Activated CD4-positive, alpha-beta T cell treated with anti-CD3 and anti-CD28 coated beads for 36 hours (primary cell): Measurements from ENCODE around the gene ZBTB4. TPM values are rescaled to one million over a fixed set of nuclear protein-coding genes. Genes with fewer than 3 reads are reported as not detected.

Experiments
- ATAC-seq: fragments of 200-7000 bp; cut with Tn5 transposase; one replicate; pipeline ENCODE4 v1.10.0; 2021; ENCODE audit warnings: mild to moderate bottlenecking, moderate library complexity
- CTCF ChIA-PET: fragments of 350-600 bp; sonication (Branson Sonifier 250); formaldehyde crosslinking; loops from one replicate; lab custom pipeline; 2021; ENCODE audit warnings: antibody characterized with exemption; lab: Charles Lee
- POLR2A ChIA-PET: fragments of 350-600 bp; sonication (Branson Sonifier 250); formaldehyde crosslinking; loops from one replicate; lab custom pipeline; 2021; ENCODE audit warnings: antibody characterized with exemption, inconsistent platforms; lab: Charles Lee
- DNase-seq: peaks from one replicate; pipeline ENCODE4 v3.0.0-alpha.2; 2020
- H3K27ac Mint-ChIP-seq: one replicate; pipeline ENCODE4 v1.8.0; 2021; ENCODE audit warnings: mixed read lengths
- H3K27me3 Mint-ChIP-seq: one replicate; pipeline ENCODE4 v1.8.0; 2021; ENCODE audit warnings: mixed read lengths
- H3K36me3 Mint-ChIP-seq: one replicate; pipeline ENCODE4 v1.8.0; 2021; ENCODE audit warnings: low read depth, mixed read lengths
- H3K4me1 Mint-ChIP-seq: one replicate; pipeline ENCODE4 v1.8.0; 2021; ENCODE audit warnings: mixed read lengths
- H3K4me3 Mint-ChIP-seq: one replicate; pipeline ENCODE4 v1.8.0; 2021; ENCODE audit warnings: mild to moderate bottlenecking, moderate library complexity, mixed read lengths
- H3K9me3 Mint-ChIP-seq: one replicate; pipeline ENCODE4 v1.8.0; 2021; ENCODE audit warnings: low read depth, mixed read lengths
- intact Hi-C, 2 experiments: fragments of 100-400 bp; cut with DNase I in 1 of 2; cut with micrococcal nuclease in 1 of 2; formaldehyde crosslinking; loops; one replicate each; pipeline versions ENCODE4 v1.14.2 to v1.15.1; 2022 to 2024; cut with DNase I, micrococcal nuclease
- total RNA-seq, 2 experiments: library from RNA; stranded (reverse); gene quantifications; one replicate each; pipeline ENCODE4 v1.2.3, GENCODE V29; 2021

The ZBTB4 gene
- total RNA-seq, 2 experiments from 2014 or later, result 17.5 to 20.9 TPM

DNA sequence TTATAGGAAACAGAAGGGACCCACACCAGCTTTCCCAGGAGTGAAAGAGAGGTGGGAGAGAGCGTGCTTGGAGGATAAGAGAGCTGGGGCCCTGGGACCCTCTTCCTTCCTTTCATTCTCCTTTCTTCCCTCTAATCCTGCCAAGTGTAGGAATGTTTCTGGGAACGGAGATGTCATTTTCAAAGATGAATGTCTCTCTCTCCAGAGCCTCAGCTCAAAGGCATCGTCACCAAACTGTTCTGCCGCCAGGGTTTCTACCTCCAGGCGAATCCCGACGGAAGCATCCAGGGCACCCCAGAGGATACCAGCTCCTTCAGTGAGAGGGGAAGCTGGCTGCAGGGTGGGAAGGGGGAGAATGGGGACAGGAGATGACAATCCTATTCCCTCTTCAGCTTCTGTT lies 38.2 kb downstream of the ZBTB4 start:
- DNase-seq, result no peak
- Mint-ChIP-seq H3K4me3 (no peak overlapping the region), H3K4me1 (peaks cover 44% of the 10 kb centered on the region), H3K27ac (no peak overlapping the region), H3K9me3 (no peaks in the 10 kb centered on the region), H3K27me3 (peaks cover 44% of the 10 kb centered on the region), H3K36me3 (peaks cover 13% of the 10 kb centered on the region)
- ATAC-seq, result no peak
- ChIA-PET POLR2A (interaction anchor here (0.7 to 1.0 kb wide), 4 partner anchors 37 to 401 kb away, joined by 3 read pairs; partner anchors contain the start of gene POLR2A), CTCF (interaction anchor here (0.6 to 2.8 kb wide), 8 partner anchors 12 to 120 kb away, joined by 3 to 10 read pairs (median 4); partner anchors contain the start of genes NEURL4, SENP3 and SLC35G6)
- intact Hi-C loops, result loop anchor here in 1 of 2 experiments (2.0 kb wide), 1 partner anchor 36 kb away; no protein-coding TSS in a partner anchor

GRCh38 chr17:7440834-7441195 lies 38.6 kb downstream of the ZBTB4 start:
- ATAC-seq, result no peak
- intact Hi-C loops, result loop anchor here in 1 of 2 experiments (2.0 kb wide), 1 partner anchor 36 kb away; no protein-coding TSS in a partner anchor
- Mint-ChIP-seq H3K4me3 (peak overlapping the region; percentile 79), H3K4me1 (peaks cover 43% of the 10 kb centered on the region), H3K27ac (no peak overlapping the region), H3K27me3 (peaks cover 41% of the 10 kb centered on the region), H3K9me3 (no peaks in the 10 kb centered on the region), H3K36me3 (peaks cover 13% of the 10 kb centered on the region)
- ChIA-PET CTCF (interaction anchor here (0.6 to 2.8 kb wide), 8 partner anchors 13 to 233 kb away, joined by 3 to 10 read pairs (median 3); partner anchors contain the start of genes SENP3 and SLC35G6), POLR2A (interaction anchor here (0.7 to 1.0 kb wide), 4 partner anchors 14 to 402 kb away, joined by 3 read pairs; no protein-coding TSS in a partner anchor)
- peak; percentile 62 for DNase-seq

- Mint-ChIP-seq H3K27me3 (peaks cover 36% of the 10 kb centered on the region), H3K9me3 (no peaks in the 10 kb centered on the region)
- POLR2A ChIA-PET, result interaction anchor here (0.6 to 1.0 kb wide), 4 partner anchors 15 to 512 kb away, joined by 3 read pairs; no protein-coding TSS in a partner anchor
Observed at GRCh38 chr17:7440113-7440833, 39.2 kb downstream of the ZBTB4 start.

DNA sequence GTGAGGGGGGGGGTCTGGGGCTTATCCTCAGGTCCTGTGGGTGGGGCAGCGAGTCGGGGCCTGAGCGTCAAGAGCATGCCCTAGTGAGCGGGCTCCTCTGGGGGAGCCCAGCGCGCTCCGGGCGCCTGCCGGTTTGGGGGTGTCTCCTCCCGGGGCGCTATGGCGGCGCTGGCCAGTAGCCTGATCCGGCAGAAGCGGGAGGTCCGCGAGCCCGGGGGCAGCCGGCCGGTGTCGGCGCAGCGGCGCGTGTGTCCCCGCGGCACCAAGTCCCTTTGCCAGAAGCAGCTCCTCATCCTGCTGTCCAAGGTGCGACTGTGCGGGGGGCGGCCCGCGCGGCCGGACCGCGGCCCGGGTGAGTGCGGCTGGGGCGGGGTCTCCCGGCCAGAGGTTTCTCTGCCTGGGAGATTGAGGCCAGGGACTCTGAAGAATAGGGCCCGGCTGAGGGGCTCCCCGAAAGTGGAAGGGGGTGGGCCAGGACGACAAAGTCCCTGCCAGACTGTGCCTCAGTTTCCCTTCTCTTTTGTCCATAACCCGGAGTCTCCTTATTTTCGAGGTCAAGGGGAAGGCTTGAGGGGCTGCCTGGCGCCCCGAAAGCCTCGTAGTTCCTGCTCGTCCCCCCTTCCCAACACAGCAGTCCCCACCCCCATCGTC lies 39.8 kb downstream of the ZBTB4 start, which contains the start of gene FGF11:
Gene FGF11 (plus strand): TSS at position 51 of the 651 bp plus-strand sequence. CDS start 109 bp downstream, at position 160.
- DNase-seq, result peak; percentile 24
- Mint-ChIP-seq H3K27me3 (peaks cover 31% of the 10 kb centered on the region), H3K36me3 (peaks cover 13% of the 10 kb centered on the region), H3K27ac (peak within 1 kb of the TSS; percentile 45), H3K9me3 (no peaks in the 10 kb centered on the region), H3K4me1 (peaks cover 37% of the 10 kb centered on the region), H3K4me3 (peak within 1 kb of the TSS; percentile 79)
- intact Hi-C loops, result loop anchor here (2.0 to 5.0 kb wide), 2 partner anchors 37 to 787 kb away; partner anchors contain the start of genes C17orf100 (in 1 of the 2) and MED31 (in 1 of the 2)
- CTCF ChIA-PET, result interaction anchor here (0.5 to 2.8 kb wide), 5 partner anchors 39 to 245 kb away, joined by 3 to 10 read pairs (median 5); partner anchors contain the start of gene SENP3
- POLR2A ChIA-PET, result interaction anchor here (0.6 kb wide), 1 partner anchor 513 kb away, joined by 3 read pairs; no protein-coding TSS in a partner anchor
- ATAC-seq, result no peak

More at GRCh38 chr17:7440113-7440833, 39.2 kb downstream of the ZBTB4 start:
- Mint-ChIP-seq H3K36me3 (peaks cover 13% of the 10 kb centered on the region), H3K4me1 (peaks cover 37% of the 10 kb centered on the region), H3K27ac (peak overlapping the region; percentile 45), H3K4me3 (peak overlapping the region; percentile 79)
- CTCF ChIA-PET, result interaction anchor here (0.5 to 2.8 kb wide), 10 partner anchors 13 to 428 kb away, joined by 3 to 10 read pairs (median 4); partner anchors contain the start of genes SENP3 and WRAP53
- intact Hi-C loops, result loop anchor here in 1 of 2 experiments (2.0 kb wide), 1 partner anchor 37 kb away; no protein-coding TSS in a partner anchor
- peak; percentile 77 for DNase-seq
- no peak for ATAC-seq

DNA sequence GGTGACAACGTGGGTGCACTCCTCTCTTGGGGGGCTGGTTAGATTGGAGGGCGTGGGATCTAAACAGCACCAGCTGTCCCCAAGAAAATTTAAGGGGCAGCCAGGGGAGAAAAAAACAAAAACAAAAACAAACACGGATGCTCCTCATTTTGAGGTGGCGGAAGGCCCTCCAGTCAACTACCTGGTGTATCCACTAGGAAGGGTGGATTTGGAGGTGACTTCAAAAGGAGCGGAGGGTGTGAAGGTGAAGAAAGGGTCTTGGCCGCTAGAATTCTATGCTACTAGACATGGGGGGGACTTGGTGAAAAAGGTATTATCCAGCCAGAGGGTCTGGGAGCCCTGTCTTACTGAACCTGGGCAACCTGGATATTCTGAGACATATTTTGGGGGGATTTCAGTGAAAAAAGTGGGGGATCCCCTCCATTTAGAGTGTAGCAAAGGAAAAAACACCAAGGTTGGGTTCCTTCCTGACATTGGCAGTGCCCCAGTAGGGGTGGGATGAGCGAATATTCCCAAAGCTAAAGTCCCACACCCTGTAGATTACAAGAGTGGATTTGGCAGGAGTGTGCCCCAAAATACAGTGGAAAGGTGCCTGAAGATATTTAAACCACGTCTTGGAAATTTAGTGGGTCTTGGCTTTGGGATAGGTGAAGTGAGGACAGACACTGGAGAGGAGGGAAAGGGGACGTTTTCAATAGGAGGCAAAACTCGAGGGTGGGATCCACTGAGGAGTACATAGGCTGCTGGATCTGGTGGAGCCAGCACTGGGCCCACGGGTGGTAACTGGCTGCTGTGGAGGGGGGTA lies 40.6 kb downstream of the ZBTB4 start:
- Mint-ChIP-seq H3K27me3 (peaks cover 28% of the 10 kb centered on the region), H3K27ac (no peak overlapping the region), H3K4me1 (peaks cover 37% of the 10 kb centered on the region), H3K9me3 (no peaks in the 10 kb centered on the region), H3K4me3 (peak overlapping the region; percentile 68), H3K36me3 (peaks cover 13% of the 10 kb centered on the region)
- DNase-seq (no peak), ATAC-seq (no peak)
- CTCF ChIA-PET, result interaction anchor here (0.5 to 1.2 kb wide), 4 partner anchors 9 to 78 kb away, joined by 3 read pairs; no protein-coding TSS in a partner anchor
- intact Hi-C loops, result loop anchor here in 1 of 2 experiments (5.0 kb wide), 1 partner anchor 787 kb away; the partner anchor contains the start of genes C17orf100 and MED31
- POLR2A ChIA-PET, result interaction anchor here (0.6 to 0.7 kb wide), 2 partner anchors 46 to 244 kb away, joined by 3 read pairs; no protein-coding TSS in a partner anchor

- Mint-ChIP-seq H3K27ac (peak overlapping the region; percentile 28), H3K36me3 (peaks cover 13% of the 10 kb centered on the region), H3K4me3 (peak overlapping the region; percentile 68), H3K27me3 (peaks cover 28% of the 10 kb centered on the region), H3K4me1 (peaks cover 37% of the 10 kb centered on the region), H3K9me3 (no peaks in the 10 kb centered on the region)
- DNase-seq (peak; percentile 84), ATAC-seq (no peak)
- ChIA-PET CTCF (interaction anchor here (0.5 to 2.5 kb wide), 6 partner anchors 10 to 114 kb away, joined by 3 to 16 read pairs (median 3); partner anchors contain the start of genes SLC35G6, TMEM256 and ZBTB4), POLR2A (interaction anchor here (0.6 to 0.7 kb wide), 2 partner anchors 46 to 245 kb away, joined by 3 read pairs; no protein-coding TSS in a partner anchor)
- intact Hi-C loops, result loop anchor here (1.0 to 5.0 kb wide), 5 partner anchors 82 to 786 kb away; partner anchors contain the start of genes C17orf100 (in 1 of the 2), KCTD11 (in 1 of the 2), MED31 (in 1 of the 2) and SLC2A4 (in 1 of the 2)
Observed at GRCh38 chr17:7437950-7438614, 41.3 kb downstream of the ZBTB4 start.

DNA sequence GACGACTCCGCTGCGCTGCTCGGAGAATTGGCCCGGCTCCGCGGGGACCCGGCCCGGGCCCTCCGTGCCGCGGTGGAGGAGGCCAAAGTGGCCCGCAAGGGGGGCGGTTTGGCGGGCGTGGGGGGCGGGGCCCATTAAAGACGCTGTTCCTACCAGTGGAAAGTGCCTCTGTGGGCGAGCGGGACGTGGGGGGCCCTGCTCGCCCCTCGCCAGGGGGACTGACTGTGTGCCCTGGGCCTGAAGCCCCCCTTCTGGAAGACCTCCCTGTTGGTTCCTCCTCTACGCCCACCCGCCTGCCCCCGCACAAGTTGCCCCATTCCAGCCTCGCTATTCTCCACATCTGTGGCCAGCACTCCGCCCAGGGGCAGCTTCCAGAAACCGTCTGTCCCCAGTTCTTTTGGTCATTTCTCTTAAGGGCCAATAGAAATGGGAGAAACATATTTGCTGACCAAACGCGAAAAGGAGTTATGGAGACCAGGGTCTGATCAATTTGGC lies 42.0 kb downstream of the ZBTB4 start:
- ATAC-seq, result no peak
- POLR2A ChIA-PET, result interaction anchor here (0.6 to 3.1 kb wide), 7 partner anchors 34 to 249 kb away, joined by 3 to 13 read pairs (median 8); partner anchors contain the start of genes MPDU1, POLR2A, TMEM256 and TP53
- H3K36me3 Mint-ChIP-seq, result peaks cover 13% of the 10 kb centered on the region
- H3K27ac Mint-ChIP-seq, result no peak overlapping the region
- CTCF ChIA-PET, result interaction anchor here (0.6 to 3.5 kb wide), 29 partner anchors 8 to 250 kb away, joined by 3 to 27 read pairs (median 4); partner anchors contain the start of genes ACAP1, CHRNB1, NEURL4 and PLSCR3
- H3K9me3 Mint-ChIP-seq, result no peaks in the 10 kb centered on the region
- peak overlapping the region; percentile 92 for H3K4me3 Mint-ChIP-seq
- peaks cover 37% of the 10 kb centered on the region for H3K4me1 Mint-ChIP-seq
- intact Hi-C loops, result loop anchor here (1.0 to 5.0 kb wide), 5 partner anchors 81 to 785 kb away; partner anchors contain the start of genes C17orf100 (in 1 of the 2), KCTD11 (in 1 of the 2), MED31 (in 1 of the 2) and SLC2A4 (in 1 of the 2)
- H3K27me3 Mint-ChIP-seq, result peaks cover 25% of the 10 kb centered on the region
- no peak for DNase-seq

DNA sequence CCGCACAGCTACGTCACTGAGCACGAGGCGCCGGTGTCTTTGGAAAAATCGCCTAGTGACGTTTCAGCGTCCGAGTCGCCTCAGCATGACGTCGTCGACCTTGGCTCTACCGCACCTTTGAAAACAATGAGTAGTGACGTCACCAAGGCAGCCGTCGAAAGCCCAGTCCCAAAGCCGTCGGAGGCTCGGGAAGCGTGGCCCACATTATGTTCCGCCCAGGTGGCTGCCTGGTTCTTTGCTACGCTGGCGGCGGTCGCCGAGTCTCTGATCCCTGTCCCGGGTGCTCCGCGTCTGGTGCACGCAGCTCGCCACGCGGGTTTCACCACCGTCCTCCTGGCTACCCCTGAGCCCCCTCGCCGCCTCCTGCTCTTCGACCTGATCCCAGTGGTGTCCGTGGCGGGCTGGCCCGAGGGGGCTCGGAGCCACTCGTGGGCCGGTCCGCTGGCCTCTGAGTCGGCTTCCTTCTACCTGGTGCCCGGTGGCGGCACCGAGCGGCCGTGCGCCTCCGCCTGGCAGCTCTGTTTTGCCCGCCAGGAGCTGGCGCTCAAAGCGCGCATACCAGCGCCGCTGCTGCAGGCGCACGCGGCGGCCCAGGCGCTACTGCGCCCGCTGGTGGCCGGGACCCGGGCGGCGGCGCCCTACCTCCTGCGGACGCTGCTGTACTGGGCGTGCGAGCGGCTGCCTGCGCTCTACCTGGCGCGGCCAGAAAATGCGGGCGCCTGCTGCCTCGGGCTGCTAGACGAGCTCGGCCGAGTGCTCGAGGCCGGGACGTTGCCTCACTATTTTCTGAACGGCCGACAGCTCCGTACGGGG lies 42.7 kb downstream of the ZBTB4 start:
- ChIA-PET CTCF (interaction anchor here (0.6 to 3.5 kb wide), 33 partner anchors 9 to 250 kb away, joined by 3 to 27 read pairs (median 4); partner anchors contain the start of genes ACAP1, CHRNB1, MPDU1 and NEURL4), POLR2A (interaction anchor here (0.5 to 3.1 kb wide), 9 partner anchors 33 to 250 kb away, joined by 3 to 13 read pairs (median 7); partner anchors contain the start of genes MPDU1, POLR2A, TMEM256 and TP53)
- peak; percentile 92 for DNase-seq
- peak overlapping the region; percentile 92 for H3K4me3 Mint-ChIP-seq
- H3K27ac Mint-ChIP-seq, result peak overlapping the region; percentile 92
- peaks cover 21% of the 10 kb centered on the region for H3K27me3 Mint-ChIP-seq
- ATAC-seq, result peak; percentile 71
- peaks cover 13% of the 10 kb centered on the region for H3K36me3 Mint-ChIP-seq
- intact Hi-C loops, result loop anchor here (1.0 to 5.0 kb wide), 7 partner anchors 43 to 784 kb away; partner anchors contain the start of genes C17orf100 (in 1 of the 2), KCTD11 (in 1 of the 2), MED31 (in 1 of the 2) and SENP3 (in 1 of the 2)
- H3K4me1 Mint-ChIP-seq, result peaks cover 37% of the 10 kb centered on the region
- no peaks in the 10 kb centered on the region for H3K9me3 Mint-ChIP-seq
